Neuronal stem cell (in vitro differentiated cells): ENCODE measurements around the gene SPRY2.

ENCODE experiments used
- DNase-seq: peaks from one replicate; pipeline ENCODE4 v3.0.0-alpha.2; 2013; ENCODE audit warnings: low spot score
- H2AFZ ChIP-seq: one replicate; pipeline ENCODE4 v1.6.1; 2013; ENCODE audit warnings: mild to moderate bottlenecking, low read length, inconsistent platforms
- H2AK5ac ChIP-seq: 2 replicates; pipeline ENCODE4 v1.6.1; 2013; ENCODE audit warnings: low read depth, mild to moderate bottlenecking, inconsistent platforms, low read length, moderate library complexity, mixed read lengths
- H2BK120ac ChIP-seq: 2 replicates; pipeline ENCODE4 v1.6.1; 2013; ENCODE audit warnings: low read depth, mild to moderate bottlenecking, inconsistent platforms, low read length, moderate library complexity, mixed read lengths
- H2BK12ac ChIP-seq: one replicate; pipeline ENCODE4 v1.6.1; 2013; ENCODE audit warnings: low read length, inconsistent platforms
- H2BK15ac ChIP-seq: 2 replicates; pipeline ENCODE4 v1.6.1; 2013; ENCODE audit warnings: mild to moderate bottlenecking, low read length, inconsistent platforms, mixed read lengths
- H2BK5ac ChIP-seq: one replicate; pipeline ENCODE4 v1.6.1; 2013; ENCODE audit warnings: inconsistent platforms, mild to moderate bottlenecking, low read length, moderate library complexity
- H3K14ac ChIP-seq: one replicate; pipeline ENCODE4 v1.6.1; 2013; ENCODE audit warnings: low read length, inconsistent platforms
- H3K18ac ChIP-seq: 2 replicates; pipeline ENCODE4 v1.6.1; 2013; ENCODE audit warnings: low read length, inconsistent platforms
- H3K23ac ChIP-seq: 2 replicates; pipeline ENCODE4 v1.6.1; 2013; ENCODE audit warnings: low read depth, mild to moderate bottlenecking, mixed read lengths, low read length, inconsistent platforms; ENCODE audit not compliant: poor library complexity
- H3K27ac ChIP-seq: replicated peaks from 3 replicates; pipeline ENCODE4 v1.5.1; 2013; ENCODE audit warnings: low read length, inconsistent platforms
- H3K27me3 ChIP-seq, 3 experiments: 2 replicates each; pipeline ENCODE4 v1.6.1; 2013; ENCODE audit warnings: low read length in 3 of 3, mild to moderate bottlenecking in 2 of 3, inconsistent platforms in 1 of 3, low read depth in 1 of 3, mixed read lengths in 1 of 3, moderate library complexity in 1 of 3; ENCODE audit not compliant: control insufficient read depth in 3 of 3, insufficient read depth in 3 of 3
- H3K36me3 ChIP-seq, 2 donors: replicated peaks in 1 of 2; 2 replicates each; pipeline ENCODE4 v1.6.1; 2013; ENCODE audit warnings: low read length in 2 of 2; ENCODE audit not compliant: control insufficient read depth in 2 of 2, insufficient read depth in 2 of 2
- H3K4ac ChIP-seq: 2 replicates; pipeline ENCODE4 v1.6.1; 2013; ENCODE audit warnings: inconsistent platforms, mild to moderate bottlenecking, low read length, moderate library complexity
- H3K4me1 ChIP-seq, 2 donors: 1 replicate in 1 of 2; 2 replicates in 1 of 2; pipeline ENCODE4 v1.6.1; 2013; ENCODE audit warnings: low read length in 2 of 2, low read depth in 1 of 2; ENCODE audit not compliant: control insufficient read depth in 2 of 2, insufficient read depth in 1 of 2
- H3K4me2 ChIP-seq: one replicate; pipeline ENCODE4 v1.6.1; 2013; ENCODE audit warnings: mild to moderate bottlenecking, low read length, inconsistent platforms; ENCODE audit not compliant: insufficient read depth, poor library complexity, severe bottlenecking
- H3K4me3 ChIP-seq, 2 donors: 2 replicates each; pipeline ENCODE4 v1.5.1; 2013; ENCODE audit warnings: low read length in 2 of 2, mild to moderate bottlenecking in 2 of 2, inconsistent platforms in 1 of 2, moderate library complexity in 1 of 2
- H3K79me1 ChIP-seq: one replicate; pipeline ENCODE4 v1.6.1; 2013; ENCODE audit warnings: low read depth, mild to moderate bottlenecking, inconsistent platforms, low read length, moderate library complexity
- H3K9ac ChIP-seq: one replicate; pipeline ENCODE4 v1.6.1; 2013; ENCODE audit warnings: mild to moderate bottlenecking, low read depth, low read length, inconsistent platforms; ENCODE audit not compliant: poor library complexity
- H3K9me3 ChIP-seq, 2 donors: replicated peaks in 1 of 2; 2 replicates each; pipeline versions ENCODE3 to v1.6.1; 2013; ENCODE audit warnings: low read length in 2 of 2, mild to moderate bottlenecking in 2 of 2, inconsistent platforms in 1 of 2, low read depth in 1 of 2, mixed read lengths in 1 of 2, moderate library complexity in 1 of 2; ENCODE audit not compliant: control insufficient read depth in 2 of 2, insufficient read depth in 1 of 2
- H4K8ac ChIP-seq: one replicate; pipeline ENCODE4 v1.6.1; 2013; ENCODE audit warnings: low read depth, mild to moderate bottlenecking, inconsistent platforms, low read length, moderate library complexity
- H4K91ac ChIP-seq: one replicate; pipeline ENCODE4 v1.6.1; 2013; ENCODE audit warnings: low read length, low read depth, mild to moderate bottlenecking, inconsistent platforms; ENCODE audit not compliant: poor library complexity
- WGBS, 2 donors: extraction: QIAGEN DNeasy Blood & Tissue Kit; methylation state at CpG; one replicate each; pipeline ENCODE4 v1.1.7; 2013; ENCODE audit warnings: missing lambda C conversion rate in 2 of 2, mixed read lengths in 1 of 2; ENCODE audit not compliant: insufficient read length in 2 of 2, insufficient replicate concordance in 1 of 2; ENCODE audit errors: extremely low coverage in 2 of 2; 5-methylcytosine and 5-hydroxymethylcytosine counted together

The SPRY2 gene

GRCh38 chr13:80367473-80367872 lies 26.5 kb upstream of the SPRY2 start:
- no peaks in the 10 kb centered on the region for H3K27me3 ChIP-seq
- no peak overlapping the region for H2AK5ac ChIP-seq
- H3K9me3 ChIP-seq: peaks cover 0 to 13% of the 10 kb centered on the region in 2 donors
- H3K18ac ChIP-seq: no peak overlapping the region
- WGBS, 2 donors: no CpG with 5 or more reads among the region's 3 CpGs
- no peak overlapping the region for H4K8ac ChIP-seq
- no peak overlapping the region for H2BK12ac ChIP-seq
- H2AFZ ChIP-seq: no peak overlapping the region
- H3K9ac ChIP-seq: no peak overlapping the region
- H3K4me1 ChIP-seq: peaks cover 1 to 11% of the 10 kb centered on the region in 2 donors
- H2BK5ac ChIP-seq: no peak overlapping the region
- no peak overlapping the region for H3K23ac ChIP-seq
- H2BK120ac ChIP-seq: no peak overlapping the region
- H3K4me2 ChIP-seq: no peak overlapping the region
- no peak overlapping the region for H3K4me3 ChIP-seq
- no peak for DNase-seq
- no peak overlapping the region for H4K91ac ChIP-seq
- H3K4ac ChIP-seq: no peak overlapping the region
- H3K14ac ChIP-seq: no peak overlapping the region
- H3K36me3 ChIP-seq: no peaks in the 10 kb centered on the region
- H3K79me1 ChIP-seq: no peaks in the 10 kb centered on the region
- no peak overlapping the region for H2BK15ac ChIP-seq
- no peak overlapping the region for H3K27ac ChIP-seq

GRCh38 chr13:80363890-80364503 lies 23.1 kb upstream of the SPRY2 start:
- no peak overlapping the region for H3K4ac ChIP-seq
- no peak overlapping the region for H4K8ac ChIP-seq
- H2BK120ac ChIP-seq: no peak overlapping the region
- H3K36me3 ChIP-seq: no peaks in the 10 kb centered on the region
- no CpG with 5 or more reads among the region's 3 CpGs for WGBS, 2 donors
- H3K4me3 ChIP-seq: no peak overlapping the region
- H2BK15ac ChIP-seq: no peak overlapping the region
- no peaks in the 10 kb centered on the region for H3K79me1 ChIP-seq
- H2AK5ac ChIP-seq: no peak overlapping the region
- H3K4me2 ChIP-seq: no peak overlapping the region
- peaks cover 8 to 30% of the 10 kb centered on the region in 2 donors for H3K4me1 ChIP-seq
- H3K9ac ChIP-seq: no peak overlapping the region
- H3K18ac ChIP-seq: no peak overlapping the region
- no peak overlapping the region for H2AFZ ChIP-seq
- H3K23ac ChIP-seq: no peak overlapping the region
- no peak overlapping the region for H2BK12ac ChIP-seq
- H3K27me3 ChIP-seq: no peaks in the 10 kb centered on the region
- peaks cover 0 to 4% of the 10 kb centered on the region in 2 donors for H3K9me3 ChIP-seq
- H2BK5ac ChIP-seq: no peak overlapping the region
- no peak overlapping the region for H4K91ac ChIP-seq
- no peak overlapping the region for H3K14ac ChIP-seq
- H3K27ac ChIP-seq: no peak overlapping the region
- no peak for DNase-seq

- H4K8ac ChIP-seq: no peak overlapping the region
- H2BK120ac ChIP-seq: no peak overlapping the region
- H3K4me2 ChIP-seq: no peak overlapping the region
- no peak overlapping the region for H3K4me3 ChIP-seq
- H3K18ac ChIP-seq: no peak overlapping the region
- H3K27me3 ChIP-seq: no peaks in the 10 kb centered on the region
- H2BK15ac ChIP-seq: no peak overlapping the region
- H3K9me3 ChIP-seq: peaks cover 0 to 7% of the 10 kb centered on the region in 2 donors
- no peaks in the 10 kb centered on the region for H3K36me3 ChIP-seq
- peaks cover 8 to 35% of the 10 kb centered on the region in 2 donors for H3K4me1 ChIP-seq
- H3K14ac ChIP-seq: no peak overlapping the region
- H3K79me1 ChIP-seq: no peaks in the 10 kb centered on the region
- H2AFZ ChIP-seq: no peak overlapping the region
- no peak overlapping the region for H3K9ac ChIP-seq
- no peak for DNase-seq
- H3K27ac ChIP-seq: no peak overlapping the region
- no peak overlapping the region for H4K91ac ChIP-seq
- H3K23ac ChIP-seq: no peak overlapping the region
- no peak overlapping the region for H2AK5ac ChIP-seq
- H3K4ac ChIP-seq: no peak overlapping the region
- H2BK12ac ChIP-seq: no peak overlapping the region
- no peak overlapping the region for H2BK5ac ChIP-seq
- WGBS, 2 donors: no CpG with 5 or more reads among the region's 4 CpGs
These were observed 21.6 kb upstream of the SPRY2 start for GRCh38 chr13:80362481-80362880.

GRCh38 chr13:80361883-80362327 lies 21.0 kb upstream of the SPRY2 start:
- H3K9ac ChIP-seq: no peak overlapping the region
- WGBS, 2 donors: no CpG with 5 or more reads among the region's 2 CpGs
- no peak overlapping the region for H2BK120ac ChIP-seq
- DNase-seq: peak; percentile 48
- H2BK12ac ChIP-seq: no peak overlapping the region
- H2AK5ac ChIP-seq: no peak overlapping the region
- H3K4me2 ChIP-seq: no peak overlapping the region
- no peak overlapping the region for H3K4me3 ChIP-seq
- H2BK15ac ChIP-seq: no peak overlapping the region
- no peaks in the 10 kb centered on the region for H3K79me1 ChIP-seq
- no peak overlapping the region for H4K8ac ChIP-seq
- no peak overlapping the region for H3K27ac ChIP-seq
- peaks cover 8 to 35% of the 10 kb centered on the region in 2 donors for H3K4me1 ChIP-seq
- peaks cover 0 to 9% of the 10 kb centered on the region in 2 donors for H3K9me3 ChIP-seq
- H3K4ac ChIP-seq: no peak overlapping the region
- no peak overlapping the region for H3K23ac ChIP-seq
- H2BK5ac ChIP-seq: no peak overlapping the region
- no peak overlapping the region for H4K91ac ChIP-seq
- no peak overlapping the region for H2AFZ ChIP-seq
- no peak overlapping the region for H3K14ac ChIP-seq
- H3K27me3 ChIP-seq: no peaks in the 10 kb centered on the region
- H3K18ac ChIP-seq: no peak overlapping the region
- no peaks in the 10 kb centered on the region for H3K36me3 ChIP-seq
